GM12878 (cell line): Measurements from ENCODE around the gene URI1.

Experiments
- ATF3 ChIP-seq: IDR thresholded peaks from 2 replicates; pipeline ENCODE4 v1.6.1; 2011; ENCODE audit warnings: low read depth, mild to moderate bottlenecking, low read length, moderate library complexity, borderline replicate concordance; ENCODE audit errors: extremely low read depth
- CTCF ChIP-seq, 3 experiments: IDR thresholded peaks in 2 of 3; conservative IDR thresholded peaks in 1 of 3; 2 replicates each; pipeline ENCODE4 v1.5.1; 2011; ENCODE audit warnings: low read depth in 3 of 3, low read length in 3 of 3, mild to moderate bottlenecking in 3 of 3, control low read depth in 2 of 3, moderate library complexity in 2 of 3, inconsistent platforms in 1 of 3, mixed read lengths in 1 of 3; ENCODE audit not compliant: control insufficient read depth in 2 of 3, insufficient read depth in 1 of 3; ENCODE audit errors: extremely low read depth in 1 of 3
- EZH2 ChIP-seq: IDR thresholded peaks from 2 replicates; pipeline ENCODE4 v1.6.1; 2012; ENCODE audit warnings: low read depth, mild to moderate bottlenecking, control low read depth, inconsistent platforms, low read length, borderline replicate concordance; ENCODE audit not compliant: control insufficient read depth
- FOXM1 ChIP-seq: IDR thresholded peaks from 2 replicates; pipeline ENCODE4 v1.6.1; 2012; ENCODE audit warnings: low read depth, mild to moderate bottlenecking, inconsistent platforms, low read length, moderate library complexity
- KDM1A ChIP-seq: fragments of 200-600 bp; sonication (generic); IDR thresholded peaks from 2 replicates; pipeline ENCODE4 v1.6.1; 2016; ENCODE audit warnings: borderline replicate concordance
- POLR2AphosphoS5 ChIP-seq: IDR thresholded peaks from 2 replicates; pipeline ENCODE4 v1.6.1; 2011; ENCODE audit warnings: mild to moderate bottlenecking, low read length, inconsistent platforms
- RAD21 ChIP-seq: IDR thresholded peaks from 2 replicates; pipeline ENCODE4 v1.6.1; 2011; ENCODE audit warnings: mild to moderate bottlenecking, low read depth, low read length, moderate library complexity; ENCODE audit not compliant: insufficient read depth
- TARDBP ChIP-seq: IDR thresholded peaks from 2 replicates; pipeline ENCODE4 v1.6.1; 2016; ENCODE audit warnings: borderline replicate concordance
- ZNF24 ChIP-seq: fragments of 450-650 bp; IDR thresholded peaks from 2 replicates; pipeline ENCODE4 v1.6.1; 2017; ENCODE audit warnings: antibody characterized with exemption, mild to moderate bottlenecking

GRCh38 chr19:29918891-29919290, 23.1 kb upstream of the URI1 start:
- TF ChIP-seq RAD21 = no peak
- TF ChIP-seq EZH2 = no peak
- TF ChIP-seq ATF3 = no peak
- TF ChIP-seq FOXM1 = no peak
- TF ChIP-seq CTCF (IDR thresholded peaks at IDR 0.05 in 2 of 3, conservative IDR thresholded peaks at IDR 0.05 in 1 of 3; ENCODE audit: control insufficient read depth in 2 of 3, extremely low read depth in 1 of 3, insufficient read depth in 1 of 3, low read depth in 3 of 3, low read length in 3 of 3) = no peak
- no peak for TF ChIP-seq TARDBP
- TF ChIP-seq ZNF24 = no peak
- no peak for TF ChIP-seq KDM1A
- TF ChIP-seq POLR2AphosphoS5 = no peak
